ENCODE results near the gene HTD2.
"Not testable (repeated sequence)": the region's sequence is repeated elsewhere in the genome, so short reads cannot be mapped to it uniquely, and the experiment has no call there.

Gene HTD2

GRCh38 chr3:58333206-58334012, 27.1 kb downstream of the HTD2 start:
- DNase-seq: peak; percentile 36

GRCh38 chr3:58334013-58334321, 27.6 kb downstream of the HTD2 start:
- no peak for DNase-seq

- no peak for DNase-seq
These were observed 28.2 kb downstream of the HTD2 start for GRCh38 chr3:58334506-58334884.

- no peak for DNase-seq
These were observed 29.3 kb downstream of the HTD2 start for GRCh38 chr3:58335652-58335947.

- DNase-seq: no peak
These were observed 30.0 kb downstream of the HTD2 start for GRCh38 chr3:58336135-58336882.

GRCh38 chr3:58337190-58337589, 30.9 kb downstream of the HTD2 start:
- no peak for DNase-seq

- not testable (repeated sequence) for DNase-seq
These were observed 32.8 kb downstream of the HTD2 start for GRCh38 chr3:58339146-58339545.

- no peak for DNase-seq
These were observed 34.4 kb downstream of the HTD2 start for GRCh38 chr3:58340594-58341244.

GRCh38 chr3:58341376-58341775, 35.1 kb downstream of the HTD2 start:
- no peak for DNase-seq

- no peak for DNase-seq
These were observed 36.4 kb downstream of the HTD2 start for GRCh38 chr3:58342676-58343075.

- no peak for DNase-seq
These were observed 39.1 kb downstream of the HTD2 start for GRCh38 chr3:58345457-58345856.

- DNase-seq: no peak
These were observed 40.0 kb downstream of the HTD2 start for GRCh38 chr3:58346368-58346767.

- DNase-seq: no peak
These were observed 41.7 kb downstream of the HTD2 start for GRCh38 chr3:58347984-58348383.

- DNase-seq: no peak
These were observed 43.7 kb downstream of the HTD2 start for GRCh38 chr3:58349792-58350626.

GRCh38 chr3:58350627-58351013, 44.3 kb downstream of the HTD2 start:
- DNase-seq: no peak

- no peak for DNase-seq
These were observed 45.6 kb downstream of the HTD2 start for GRCh38 chr3:58351920-58352319.

- no peak for DNase-seq
These were observed 46.3 kb downstream of the HTD2 start for GRCh38 chr3:58352626-58353025.

- DNase-seq: no peak
These were observed 47.6 kb downstream of the HTD2 start for GRCh38 chr3:58353722-58354553.

- no peak for DNase-seq
These were observed 48.9 kb downstream of the HTD2 start for GRCh38 chr3:58355179-58355578.

GRCh38 chr3:58356054-58356453, 49.7 kb downstream of the HTD2 start:
- DNase-seq: no peak

- no peak for DNase-seq
These were observed 51.1 kb downstream of the HTD2 start for GRCh38 chr3:58357402-58357801.

GRCh38 chr3:58358092-58358491, 51.8 kb downstream of the HTD2 start:
- peak; percentile 15 for DNase-seq

Measured in activated naive CD4-positive, alpha-beta T cell treated with Interleukin-2 at 50 U/mL for 16 hours (primary cell).